IPS-15b (cell line): Measurements from ENCODE around the gene SNCA.

ENCODE experiments used
- H3K27me3 ChIP-seq: one replicate; pipeline ENCODE4 v1.6.1; 2013; ENCODE audit warnings: low read length; ENCODE audit not compliant: control insufficient read depth, insufficient read depth
- H3K36me3 ChIP-seq: one replicate; pipeline ENCODE4 v1.6.1; 2013; ENCODE audit warnings: low read length; ENCODE audit not compliant: control insufficient read depth, insufficient read depth
- H3K4me1 ChIP-seq: one replicate; pipeline ENCODE4 v1.6.1; 2013; ENCODE audit warnings: mild to moderate bottlenecking, low read length; ENCODE audit not compliant: control insufficient read depth, insufficient read depth
- H3K4me3 ChIP-seq: one replicate; pipeline ENCODE4 v1.5.1; 2013; ENCODE audit warnings: low read depth, low read length
- H3K9ac ChIP-seq: one replicate; pipeline ENCODE4 v1.6.1; 2013; ENCODE audit warnings: low read depth, mild to moderate bottlenecking, low read length
- H3K9me3 ChIP-seq: one replicate; pipeline ENCODE4 v1.6.1; 2013; ENCODE audit warnings: mild to moderate bottlenecking, low read length; ENCODE audit not compliant: control insufficient read depth, insufficient read depth

Gene SNCA

DNA sequence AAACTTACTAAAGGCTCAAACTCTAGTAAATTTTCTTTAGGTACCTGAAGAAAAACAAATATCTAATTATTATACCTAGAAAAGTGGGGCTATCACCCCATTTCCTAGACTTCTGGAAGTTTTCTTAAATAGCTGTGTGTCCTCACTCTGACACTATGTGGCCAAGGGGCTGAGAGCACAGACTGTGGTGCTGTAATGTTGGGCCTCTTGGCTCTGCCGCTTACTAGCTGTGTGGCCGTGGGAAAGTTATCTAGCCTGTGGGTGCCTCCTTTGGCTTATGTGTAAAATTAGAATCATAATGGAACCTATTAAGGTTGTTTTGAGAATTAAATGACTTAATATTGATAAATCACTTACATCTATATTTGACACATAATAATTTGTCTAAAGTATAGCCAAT, 114.4 kb downstream of the SNCA start:
- no peak overlapping the region for H3K9ac ChIP-seq
- no peaks in the 10 kb centered on the region for H3K9me3 ChIP-seq
- no peaks in the 10 kb centered on the region for H3K4me1 ChIP-seq
- H3K27me3 ChIP-seq, result no peaks in the 10 kb centered on the region
- H3K4me3 ChIP-seq, result no peak overlapping the region
- H3K36me3 ChIP-seq, result no peaks in the 10 kb centered on the region

- no peaks in the 10 kb centered on the region for H3K27me3 ChIP-seq
- H3K9ac ChIP-seq, result no peak overlapping the region
- no peaks in the 10 kb centered on the region for H3K36me3 ChIP-seq
- H3K4me3 ChIP-seq, result no peak overlapping the region
- H3K9me3 ChIP-seq, result no peaks in the 10 kb centered on the region
- H3K4me1 ChIP-seq, result no peaks in the 10 kb centered on the region
Observed at GRCh38 chr4:89720981-89721380, 116.0 kb downstream of the SNCA start.

- no peaks in the 10 kb centered on the region for H3K36me3 ChIP-seq
- H3K27me3 ChIP-seq, result no peaks in the 10 kb centered on the region
- H3K4me1 ChIP-seq, result no peaks in the 10 kb centered on the region
Observed at GRCh38 chr4:89719536-89720090, 117.3 kb downstream of the SNCA start.

GRCh38 chr4:89716893-89717292, 120.1 kb downstream of the SNCA start:
- Histone ChIP-seq H3K27me3 (no peaks in the 10 kb centered on the region), H3K9me3 (no peaks in the 10 kb centered on the region), H3K4me3 (no peak overlapping the region), H3K4me1 (no peaks in the 10 kb centered on the region), H3K9ac (no peak overlapping the region), H3K36me3 (no peaks in the 10 kb centered on the region)

More at GRCh38 chr4:89719536-89720090, 117.3 kb downstream of the SNCA start:
- H3K9ac ChIP-seq, result no peak overlapping the region
- H3K4me3 ChIP-seq, result no peak overlapping the region
- H3K9me3 ChIP-seq, result no peaks in the 10 kb centered on the region

GRCh38 chr4:89715631-89716030, 121.3 kb downstream of the SNCA start:
- H3K9ac ChIP-seq, result no peak overlapping the region
- H3K4me3 ChIP-seq, result no peak overlapping the region
- no peaks in the 10 kb centered on the region for H3K9me3 ChIP-seq
- no peaks in the 10 kb centered on the region for H3K36me3 ChIP-seq
- H3K27me3 ChIP-seq, result no peaks in the 10 kb centered on the region
- H3K4me1 ChIP-seq, result no peaks in the 10 kb centered on the region

DNA sequence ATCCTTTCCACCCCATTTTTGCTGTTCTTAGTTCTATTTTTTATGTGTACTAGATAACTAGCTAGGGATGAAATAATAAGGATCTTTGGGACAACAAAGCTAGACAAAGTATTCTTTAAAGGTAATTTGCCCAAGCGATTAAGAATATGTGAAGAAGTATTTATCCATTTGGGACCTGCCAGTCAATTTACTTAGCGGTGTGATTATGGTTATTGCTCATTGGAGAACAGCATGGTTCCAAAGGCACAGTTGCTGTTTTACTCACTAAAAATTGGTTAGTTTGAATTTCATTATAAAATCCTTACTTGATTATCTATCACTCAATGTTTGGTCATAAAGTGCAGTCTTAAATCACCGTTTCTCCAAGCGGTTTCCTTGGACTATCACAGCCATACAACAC, 124.1 kb downstream of the SNCA start:
- Histone ChIP-seq H3K4me1 (peaks cover 6% of the 10 kb centered on the region), H3K27me3 (no peaks in the 10 kb centered on the region), H3K9me3 (no peaks in the 10 kb centered on the region), H3K4me3 (no peak overlapping the region), H3K36me3 (no peaks in the 10 kb centered on the region), H3K9ac (no peak overlapping the region)

GRCh38 chr4:89712141-89712540, 124.8 kb downstream of the SNCA start:
- Histone ChIP-seq H3K4me3 (no peak overlapping the region), H3K9me3 (no peaks in the 10 kb centered on the region), H3K9ac (no peak overlapping the region), H3K27me3 (no peaks in the 10 kb centered on the region), H3K4me1 (peaks cover 6% of the 10 kb centered on the region), H3K36me3 (no peaks in the 10 kb centered on the region)

GRCh38 chr4:89708903-89709421, 128.0 kb downstream of the SNCA start:
- Histone ChIP-seq H3K9ac (no peak overlapping the region), H3K9me3 (no peaks in the 10 kb centered on the region)

GRCh38 chr4:89707467-89707866, 129.5 kb downstream of the SNCA start:
- Histone ChIP-seq H3K9me3 (no peaks in the 10 kb centered on the region), H3K27me3 (no peaks in the 10 kb centered on the region), H3K4me3 (no peak overlapping the region), H3K4me1 (peaks cover 6% of the 10 kb centered on the region), H3K36me3 (no peaks in the 10 kb centered on the region), H3K9ac (no peak overlapping the region)

More at GRCh38 chr4:89708903-89709421, 128.0 kb downstream of the SNCA start:
- Histone ChIP-seq H3K4me3 (no peak overlapping the region), H3K27me3 (no peaks in the 10 kb centered on the region), H3K36me3 (no peaks in the 10 kb centered on the region), H3K4me1 (peaks cover 6% of the 10 kb centered on the region)

DNA sequence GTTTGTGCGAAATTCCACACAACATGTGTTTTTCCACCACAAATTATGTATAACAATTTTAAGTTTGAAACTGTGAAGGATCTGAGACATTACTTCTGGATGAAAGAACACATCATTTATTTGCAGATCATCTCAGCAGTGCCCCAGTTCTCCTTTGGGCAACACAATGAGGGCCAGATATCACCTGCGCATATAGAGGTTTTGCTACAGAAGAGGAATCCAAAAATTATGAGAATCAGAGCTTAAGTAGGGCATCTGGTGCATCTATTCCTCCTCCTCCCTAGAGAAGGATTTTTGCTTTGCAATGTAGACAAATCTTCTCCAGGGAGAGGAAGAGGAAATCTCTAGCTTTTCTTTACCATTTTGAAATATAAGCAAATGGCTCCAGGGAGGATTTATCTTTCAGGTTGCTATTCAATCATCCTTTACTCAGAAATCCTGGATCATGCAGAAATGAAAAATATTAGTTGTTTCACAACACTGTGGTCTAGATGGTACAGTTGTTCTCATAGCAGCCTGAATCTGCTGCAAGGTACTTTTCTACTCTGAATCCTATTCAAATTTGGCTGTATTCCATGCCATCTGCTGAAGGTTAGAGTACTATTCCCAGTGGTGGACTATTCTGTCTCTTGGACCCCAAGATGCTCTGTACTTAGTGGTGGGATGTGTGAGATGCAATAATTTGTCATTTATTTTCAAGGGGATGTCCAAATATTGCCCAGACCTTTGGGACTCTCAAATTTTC, 132.1 kb downstream of the SNCA start:
- Histone ChIP-seq H3K4me3 (no peak overlapping the region), H3K27me3 (no peaks in the 10 kb centered on the region), H3K4me1 (peaks cover 6% of the 10 kb centered on the region), H3K9me3 (no peaks in the 10 kb centered on the region), H3K9ac (no peak overlapping the region), H3K36me3 (no peaks in the 10 kb centered on the region)

GRCh38 chr4:89703829-89704590, 133.0 kb downstream of the SNCA start:
- Histone ChIP-seq H3K9me3 (no peaks in the 10 kb centered on the region), H3K27me3 (no peaks in the 10 kb centered on the region), H3K36me3 (no peaks in the 10 kb centered on the region), H3K4me1 (peaks cover 3% of the 10 kb centered on the region), H3K9ac (no peak overlapping the region), H3K4me3 (no peak overlapping the region)
